ENCODE data around the gene P2RX4.

DNA sequence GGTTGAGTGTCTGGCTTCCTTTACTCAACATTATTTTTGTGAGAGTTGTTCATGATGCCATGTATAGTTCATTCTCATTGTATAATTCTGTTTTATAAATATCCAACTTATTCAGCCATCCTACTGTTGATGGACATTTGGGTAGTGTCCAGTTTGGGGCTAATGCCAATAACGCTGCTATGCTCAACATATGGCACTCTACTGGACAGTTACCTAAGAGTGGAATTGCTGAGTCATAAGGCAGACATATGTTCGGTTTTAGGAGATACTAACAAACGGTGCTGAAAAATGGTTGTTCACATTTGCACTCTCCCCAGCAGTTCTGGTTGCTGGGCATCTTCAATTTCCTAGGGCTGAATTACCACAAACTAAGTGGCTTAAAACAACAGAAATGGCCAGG is 28.7 kb upstream of the P2RX4 start:
- no peak for TF ChIP-seq CTCF (IDR thresholded peaks at IDR 0.05; ENCODE audit: low read depth, low read length, poor library complexity, severe bottlenecking)
- no peak for TF ChIP-seq EZH2phosphoT487 (IDR thresholded peaks at IDR 0.05; ENCODE audit: borderline replicate concordance, low read length)
